Keratinocyte (primary cell): ENCODE results near the gene C1QTNF5. TPM values are rescaled to one million over a fixed set of nuclear protein-coding genes. Genes with fewer than 3 reads are reported as not detected.

ENCODE experiments used
- DNase-seq: peaks from one replicate; pipeline ENCODE4 v3.0.0-alpha.2; 2011; ENCODE audit warnings: low read depth, missing footprints, low spot score
- FAIRE-seq: peaks from 2 replicates; lab custom pipeline; 2011; peaks lifted over from hg19 to GRCh38; lab: Jason Lieb, UNC
- H2AFZ ChIP-seq: 2 replicates; pipeline ENCODE4 v1.6.0; 2012; ENCODE audit warnings: low read length, control low read depth, inconsistent platforms; ENCODE audit not compliant: control insufficient read depth
- H3K27ac ChIP-seq: 2 replicates; pipeline ENCODE4 v1.5.1; 2011; ENCODE audit warnings: low read length; ENCODE audit not compliant: control insufficient read depth, insufficient read depth
- H3K27me3 ChIP-seq: 3 replicates; pipeline ENCODE4 v1.6.0; 2011; ENCODE audit warnings: low read length; ENCODE audit not compliant: control insufficient read depth, insufficient read depth; ENCODE audit errors: extremely low read depth
- H3K36me3 ChIP-seq, 2 experiments: 2 replicates in 1 of 2; 3 replicates in 1 of 2; pipeline ENCODE4 v1.5.1; 2011; ENCODE audit warnings: low read length in 2 of 2, mild to moderate bottlenecking in 1 of 2; ENCODE audit not compliant: control insufficient read depth in 2 of 2, insufficient read depth in 2 of 2; ENCODE audit errors: extremely low read depth in 1 of 2
- H3K4me1 ChIP-seq: 3 replicates; pipeline ENCODE4 v1.5.1; 2011; ENCODE audit warnings: low read length; ENCODE audit not compliant: control insufficient read depth, insufficient read depth; ENCODE audit errors: extremely low read depth
- H3K4me2 ChIP-seq: 3 replicates; pipeline ENCODE4 v1.6.0; 2011; ENCODE audit warnings: low read depth, low read length; ENCODE audit not compliant: control insufficient read depth, insufficient read depth; ENCODE audit errors: extremely low read depth
- H3K4me3 ChIP-seq, 3 experiments: fragments of 200-600 bp in 1 of 3; sonication (generic) in 1 of 3; 2 replicates in 2 of 3; 3 replicates in 1 of 3; pipeline ENCODE4 v1.5.1; 2011 to 2016; ENCODE audit warnings: low read length in 3 of 3, mild to moderate bottlenecking in 3 of 3, control low read depth in 2 of 3, inconsistent platforms in 1 of 3, low read depth in 1 of 3, mixed read lengths in 1 of 3, mixed run types in 1 of 3, moderate library complexity in 1 of 3; ENCODE audit not compliant: control insufficient read depth in 2 of 3, insufficient read depth in 2 of 3; ENCODE audit errors: extremely low read depth in 1 of 3
- H3K79me2 ChIP-seq: 2 replicates; pipeline ENCODE4 v1.6.0; 2012; ENCODE audit warnings: low read length; ENCODE audit not compliant: control insufficient read depth, insufficient read depth
- H3K9ac ChIP-seq: 3 replicates; pipeline ENCODE4 v1.6.0; 2011; ENCODE audit warnings: low read length; ENCODE audit not compliant: control insufficient read depth, insufficient read depth; ENCODE audit errors: extremely low read depth
- H3K9me1 ChIP-seq: 3 replicates; pipeline ENCODE4 v1.6.0; 2011; ENCODE audit warnings: low read length; ENCODE audit not compliant: control insufficient read depth, insufficient read depth; ENCODE audit errors: extremely low read depth
- H3K9me3 ChIP-seq: 2 replicates; pipeline ENCODE4 v1.5.1; 2012; ENCODE audit warnings: low read depth, low read length; ENCODE audit not compliant: control insufficient read depth
- H4K20me1 ChIP-seq: 3 replicates; pipeline ENCODE4 v1.6.0; 2011; ENCODE audit warnings: low read length; ENCODE audit not compliant: control insufficient read depth, insufficient read depth; ENCODE audit errors: extremely low read depth
- EZH2 ChIP-seq: IDR thresholded peaks from one replicate; pipeline ENCODE4 v1.6.1; 2012; ENCODE audit warnings: inconsistent platforms, mild to moderate bottlenecking, low read length, moderate library complexity
- dilution Hi-C: fragments of 300-500 bp; cut with MboI; formaldehyde crosslinking; loops from one replicate; pipeline ENCODE4 v1.7.0; 2020; ENCODE audit warnings: low sequenced_read_pairs; ENCODE audit not compliant: extremely low pct_ligation_motif_present
- polyA plus RNA-seq, 5 experiments: library from polyadenylated mRNA; depleted of rRNA in 3 of 5; stranded (reverse) in 3 of 5; stranded (forward) in 1 of 5; unstranded in 1 of 5; fragments of >200 nt; gene quantifications; 1 replicate in 1 of 5; 2 replicates in 3 of 5; 3 replicates in 1 of 5; pipeline versions ENCODE4 v1.2.1 to v1.2.3, GENCODE V29; 2011 to 2012; ENCODE audit warnings: missing spikeins in 2 of 5, low read depth in 1 of 5, low replicate concordance in 1 of 5
- TF ChIP-seq, protein P1 (sequence below), 3 experiments: IDR thresholded peaks in 1 of 3; conservative IDR thresholded peaks in 1 of 3; optimal IDR thresholded peaks in 1 of 3; 2 replicates in 2 of 3; 3 replicates in 1 of 3; pipeline versions ENCODE3 to v1.5.1; 2011; ENCODE audit warnings: low read length in 3 of 3, mild to moderate bottlenecking in 3 of 3, moderate library complexity in 2 of 3, control low read depth in 1 of 3, inconsistent platforms in 1 of 3; ENCODE audit not compliant: insufficient read depth in 2 of 3; ENCODE audit errors: extremely low read depth in 1 of 3

Gene C1QTNF5
- polyA plus RNA-seq, 1 donor (not counting 4 experiments of a cell fraction or from before 2014, with no cell fraction given), result not detected

DNA sequence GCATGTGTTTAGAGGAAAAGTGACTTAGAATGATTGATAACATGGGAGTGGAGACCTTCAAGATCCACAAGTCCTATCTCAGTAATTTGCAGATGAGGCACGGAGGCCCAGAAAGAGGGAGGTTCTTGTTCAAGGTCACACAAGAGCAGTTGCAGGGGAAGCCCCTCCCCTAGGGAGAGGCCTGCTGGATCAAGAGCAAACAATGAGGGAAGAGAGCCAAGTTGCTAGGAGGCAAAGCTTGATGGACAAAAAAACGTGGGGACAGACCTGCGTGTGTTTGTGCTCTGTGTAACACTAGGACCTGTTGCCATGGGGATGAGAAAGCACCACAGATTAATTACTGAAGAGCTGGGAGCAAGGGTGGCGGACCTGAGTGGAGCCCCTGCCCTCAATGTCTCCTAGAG, 12.2 kb upstream of the C1QTNF5 start:
- TF ChIP-seq, protein P1, sequence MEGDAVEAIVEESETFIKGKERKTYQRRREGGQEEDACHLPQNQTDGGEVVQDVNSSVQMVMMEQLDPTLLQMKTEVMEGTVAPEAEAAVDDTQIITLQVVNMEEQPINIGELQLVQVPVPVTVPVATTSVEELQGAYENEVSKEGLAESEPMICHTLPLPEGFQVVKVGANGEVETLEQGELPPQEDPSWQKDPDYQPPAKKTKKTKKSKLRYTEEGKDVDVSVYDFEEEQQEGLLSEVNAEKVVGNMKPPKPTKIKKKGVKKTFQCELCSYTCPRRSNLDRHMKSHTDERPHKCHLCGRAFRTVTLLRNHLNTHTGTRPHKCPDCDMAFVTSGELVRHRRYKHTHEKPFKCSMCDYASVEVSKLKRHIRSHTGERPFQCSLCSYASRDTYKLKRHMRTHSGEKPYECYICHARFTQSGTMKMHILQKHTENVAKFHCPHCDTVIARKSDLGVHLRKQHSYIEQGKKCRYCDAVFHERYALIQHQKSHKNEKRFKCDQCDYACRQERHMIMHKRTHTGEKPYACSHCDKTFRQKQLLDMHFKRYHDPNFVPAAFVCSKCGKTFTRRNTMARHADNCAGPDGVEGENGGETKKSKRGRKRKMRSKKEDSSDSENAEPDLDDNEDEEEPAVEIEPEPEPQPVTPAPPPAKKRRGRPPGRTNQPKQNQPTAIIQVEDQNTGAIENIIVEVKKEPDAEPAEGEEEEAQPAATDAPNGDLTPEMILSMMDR (optimal IDR thresholded peaks at IDR 0.05 in 1 of 3, IDR thresholded peaks at IDR 0.05 in 1 of 3, conservative IDR thresholded peaks at IDR 0.05 in 1 of 3; ENCODE audit: extremely low read depth in 1 of 3, insufficient read depth in 2 of 3, low read length in 3 of 3), result no peak
- no peak for TF ChIP-seq EZH2
- Histone ChIP-seq H3K9me1 (no peaks in the 10 kb centered on the region), H3K27ac (no peak overlapping the region), H3K9me3 (no peaks in the 10 kb centered on the region), H3K27me3 (no peaks in the 10 kb centered on the region), H3K4me2 (no peak overlapping the region), H3K36me3 (no peaks in the 10 kb centered on the region), H4K20me1 (no peaks in the 10 kb centered on the region), H2AFZ (no peak overlapping the region), H3K9ac (no peak overlapping the region), H3K4me1 (peaks cover 6% of the 10 kb centered on the region), H3K79me2 (no peaks in the 10 kb centered on the region), H3K4me3 (no peak overlapping the region)
- FAIRE-seq (no peak), DNase-seq (no peak)
- dilution Hi-C loops, result no loop called here

GRCh38 chr11:119351232-119351631, 10.5 kb upstream of the C1QTNF5 start:
- Histone ChIP-seq H3K36me3 (no peaks in the 10 kb centered on the region), H2AFZ (no peak overlapping the region), H3K9me3 (no peaks in the 10 kb centered on the region), H3K4me3 (no peak overlapping the region), H3K4me1 (peaks cover 6% of the 10 kb centered on the region), H3K4me2 (no peak overlapping the region), H3K9ac (no peak overlapping the region), H3K79me2 (no peaks in the 10 kb centered on the region), H3K27ac (no peak overlapping the region), H3K9me1 (no peaks in the 10 kb centered on the region), H4K20me1 (no peaks in the 10 kb centered on the region), H3K27me3 (no peaks in the 10 kb centered on the region)
- no peak for FAIRE-seq
- dilution Hi-C loops, result no loop called here
- no peak for DNase-seq
- TF ChIP-seq EZH2, result no peak

DNA sequence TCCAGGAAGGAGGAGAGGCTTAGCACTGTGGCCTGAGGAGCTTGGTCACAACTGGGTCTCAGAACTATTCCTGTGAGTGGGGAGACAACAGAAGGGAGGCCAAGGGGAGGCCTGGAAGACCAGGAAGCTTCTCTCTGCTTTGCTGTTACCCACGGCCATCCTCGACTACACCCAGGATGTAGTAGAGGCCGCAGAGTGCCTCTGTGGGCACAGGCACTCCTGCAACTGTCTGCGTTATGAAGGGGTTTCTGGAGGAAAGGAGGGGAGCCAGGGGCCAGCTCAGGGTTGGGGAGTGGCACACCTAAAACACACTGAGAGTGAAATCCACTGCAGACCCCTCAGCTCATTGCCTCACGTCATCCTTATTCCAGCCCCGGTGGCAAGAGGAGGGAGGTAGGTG, 9.6 kb upstream of the C1QTNF5 start:
- DNase-seq (no peak), FAIRE-seq (no peak)
- Histone ChIP-seq H3K27ac (no peak overlapping the region), H3K9me3 (no peaks in the 10 kb centered on the region), H3K4me1 (peaks cover 4% of the 10 kb centered on the region), H3K9ac (no peak overlapping the region), H4K20me1 (no peaks in the 10 kb centered on the region), H2AFZ (no peak overlapping the region), H3K27me3 (no peaks in the 10 kb centered on the region), H3K9me1 (no peaks in the 10 kb centered on the region), H3K36me3 (no peaks in the 10 kb centered on the region), H3K4me3 (no peak overlapping the region), H3K79me2 (no peaks in the 10 kb centered on the region), H3K4me2 (no peak overlapping the region)
- dilution Hi-C loops, result no loop called here
- no peak for TF ChIP-seq EZH2
- TF ChIP-seq, protein P1 (optimal IDR thresholded peaks at IDR 0.05 in 1 of 3, IDR thresholded peaks at IDR 0.05 in 1 of 3, conservative IDR thresholded peaks at IDR 0.05 in 1 of 3; ENCODE audit: extremely low read depth in 1 of 3, insufficient read depth in 2 of 3, low read length in 3 of 3), result no peak
